ENCODE measurements around the gene MYO16. TPM values are rescaled to one million over a fixed set of nuclear protein-coding genes. Genes with fewer than 3 reads are reported as not detected.

Gene MYO16
- total and polyA plus RNA-seq, 2 experiments from 2014 or later = 0.02 to 0.15 TPM

DNA sequence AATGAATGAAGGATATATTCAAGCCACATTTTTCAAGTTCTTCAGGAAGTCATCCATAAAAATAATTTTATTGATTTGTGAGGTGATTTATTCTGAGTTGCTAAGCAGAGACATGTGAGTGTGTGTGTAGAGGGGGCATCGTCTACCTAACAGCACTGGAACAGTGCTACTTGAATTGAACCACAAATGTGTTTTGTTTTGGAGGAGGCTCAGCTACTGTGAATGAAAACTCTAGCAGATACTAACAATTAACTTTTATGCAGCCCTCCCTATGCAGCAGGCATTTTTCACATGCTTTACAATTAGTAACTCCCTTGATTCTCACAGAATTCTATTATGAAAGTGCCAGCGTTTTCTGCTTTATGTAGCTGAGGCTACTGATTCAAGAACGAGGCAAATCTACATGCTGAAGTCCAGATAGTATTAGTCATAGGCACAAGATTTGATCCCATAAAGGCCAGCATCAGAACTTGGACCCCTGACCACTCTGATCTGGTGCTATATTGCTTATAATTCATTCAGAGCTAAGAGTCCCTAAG, 103.7 kb downstream of the MYO16 start:
- no peak for DNase-seq (ENCODE audit: low read depth in 1 of 2, low spot score in 1 of 2)
- H3K4me1 ChIP-seq (ENCODE audit: low read depth) = no peaks in the 10 kb centered on the region
- H3K36me3 ChIP-seq = no peaks in the 10 kb centered on the region
- H3K9me3 ChIP-seq (ENCODE audit: low read depth) = no peaks in the 10 kb centered on the region
- no peak overlapping the region for H3K27ac ChIP-seq
- no peaks in the 10 kb centered on the region for H3K27me3 ChIP-seq
- no peak overlapping the region for H3K4me3 ChIP-seq
- TF ChIP-seq, protein P1, sequence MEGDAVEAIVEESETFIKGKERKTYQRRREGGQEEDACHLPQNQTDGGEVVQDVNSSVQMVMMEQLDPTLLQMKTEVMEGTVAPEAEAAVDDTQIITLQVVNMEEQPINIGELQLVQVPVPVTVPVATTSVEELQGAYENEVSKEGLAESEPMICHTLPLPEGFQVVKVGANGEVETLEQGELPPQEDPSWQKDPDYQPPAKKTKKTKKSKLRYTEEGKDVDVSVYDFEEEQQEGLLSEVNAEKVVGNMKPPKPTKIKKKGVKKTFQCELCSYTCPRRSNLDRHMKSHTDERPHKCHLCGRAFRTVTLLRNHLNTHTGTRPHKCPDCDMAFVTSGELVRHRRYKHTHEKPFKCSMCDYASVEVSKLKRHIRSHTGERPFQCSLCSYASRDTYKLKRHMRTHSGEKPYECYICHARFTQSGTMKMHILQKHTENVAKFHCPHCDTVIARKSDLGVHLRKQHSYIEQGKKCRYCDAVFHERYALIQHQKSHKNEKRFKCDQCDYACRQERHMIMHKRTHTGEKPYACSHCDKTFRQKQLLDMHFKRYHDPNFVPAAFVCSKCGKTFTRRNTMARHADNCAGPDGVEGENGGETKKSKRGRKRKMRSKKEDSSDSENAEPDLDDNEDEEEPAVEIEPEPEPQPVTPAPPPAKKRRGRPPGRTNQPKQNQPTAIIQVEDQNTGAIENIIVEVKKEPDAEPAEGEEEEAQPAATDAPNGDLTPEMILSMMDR (IDR thresholded peaks at IDR 0.05; ENCODE audit: low read depth, low read length) = no peak

DNA sequence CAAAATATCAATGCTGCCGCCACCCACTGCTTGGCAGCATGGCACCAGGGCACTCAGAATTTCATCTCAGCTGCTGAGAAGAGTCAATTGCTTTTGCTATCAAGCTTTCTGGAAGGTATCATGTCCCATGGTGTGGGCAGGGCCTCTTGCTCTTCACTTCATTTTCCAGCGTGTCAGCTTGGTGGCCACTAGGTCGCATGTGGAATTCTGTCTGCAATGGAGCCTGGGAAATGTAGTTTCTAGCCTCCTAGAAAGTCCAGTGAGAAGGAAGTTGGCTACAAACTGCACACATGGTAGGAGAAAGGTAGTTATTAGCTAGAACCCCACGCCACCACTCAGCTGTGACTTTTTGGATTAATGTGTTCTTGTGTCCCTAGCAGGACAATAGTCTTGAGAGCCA, 105.3 kb downstream of the MYO16 start:
- TF ChIP-seq, protein P1 (IDR thresholded peaks at IDR 0.05; ENCODE audit: low read depth, low read length) = no peak
- Histone ChIP-seq H3K36me3 (no peaks in the 10 kb centered on the region), H3K4me1 (ENCODE audit: low read depth) (no peaks in the 10 kb centered on the region), H3K4me3 (no peak overlapping the region), H3K27ac (no peak overlapping the region), H3K27me3 (no peaks in the 10 kb centered on the region), H3K9me3 (ENCODE audit: low read depth) (no peaks in the 10 kb centered on the region)
- no peak for DNase-seq (ENCODE audit: low read depth in 1 of 2, low spot score in 1 of 2)

DNA sequence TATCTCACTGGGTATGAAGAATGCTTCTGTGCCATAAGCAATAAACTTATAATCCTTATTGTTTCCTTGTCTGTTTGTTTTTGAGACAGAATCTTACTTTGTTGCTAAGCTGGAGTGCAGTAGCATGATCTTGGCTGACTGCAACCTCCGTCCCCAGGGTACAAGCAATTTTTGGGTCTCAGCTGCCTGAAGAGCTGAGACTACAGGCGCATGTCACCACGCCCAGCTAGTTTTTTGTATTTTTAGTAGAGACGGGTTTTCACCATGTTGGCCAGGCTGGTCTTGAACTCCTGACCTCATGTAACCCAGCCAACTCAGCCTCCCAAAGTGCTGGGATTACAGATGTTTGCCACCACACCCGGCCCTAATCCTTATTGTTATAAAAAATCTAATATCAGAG, 112.5 kb downstream of the MYO16 start:
- Histone ChIP-seq H3K4me1 (ENCODE audit: low read depth) (no peaks in the 10 kb centered on the region), H3K4me3 (no peak overlapping the region), H3K27me3 (no peaks in the 10 kb centered on the region), H3K9me3 (ENCODE audit: low read depth) (no peaks in the 10 kb centered on the region), H3K27ac (no peak overlapping the region), H3K36me3 (no peaks in the 10 kb centered on the region)
- no peak for DNase-seq (ENCODE audit: low read depth in 1 of 2, low spot score in 1 of 2)
- TF ChIP-seq, protein P1 (IDR thresholded peaks at IDR 0.05; ENCODE audit: low read depth, low read length) = no peak

DNA sequence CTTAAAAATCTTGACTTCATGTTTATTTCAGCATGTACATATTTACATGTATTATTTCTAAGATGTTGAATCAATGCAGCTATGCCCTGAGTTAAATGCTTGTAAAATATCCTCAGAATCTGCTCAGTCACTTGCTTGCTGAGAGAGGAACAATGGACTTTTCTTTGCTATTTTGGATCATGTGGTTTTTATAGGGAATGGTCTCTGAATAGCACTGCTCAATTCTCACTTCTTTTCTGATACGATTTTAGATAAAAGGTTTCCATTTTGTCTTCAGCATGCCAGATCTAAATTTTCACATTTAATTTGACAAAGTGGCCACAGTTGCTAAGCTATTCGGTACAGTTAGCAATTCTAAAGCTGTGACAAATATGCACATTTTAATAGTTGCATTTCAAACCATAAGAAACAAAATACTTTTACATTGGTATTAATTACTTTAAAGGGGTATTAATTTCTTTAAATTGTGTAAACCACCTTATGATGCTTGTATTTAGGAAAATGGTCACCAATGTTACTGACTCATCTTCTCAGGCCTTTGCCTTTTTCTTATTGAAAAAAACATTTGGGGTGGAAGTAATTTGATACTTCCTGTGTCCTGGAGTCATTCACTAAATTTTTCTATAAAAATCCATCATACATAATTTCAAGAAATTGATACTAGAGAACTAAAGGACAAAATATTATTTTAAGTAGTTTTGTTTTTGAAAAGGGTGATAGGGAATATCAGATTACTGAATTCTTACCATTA, 113.5 kb downstream of the MYO16 start:
- no peak overlapping the region for H3K27ac ChIP-seq
- no peaks in the 10 kb centered on the region for H3K9me3 ChIP-seq (ENCODE audit: low read depth)
- TF ChIP-seq, protein P1 (IDR thresholded peaks at IDR 0.05; ENCODE audit: low read depth, low read length) = no peak
- no peaks in the 10 kb centered on the region for H3K27me3 ChIP-seq
- no peaks in the 10 kb centered on the region for H3K36me3 ChIP-seq
- DNase-seq (ENCODE audit: low read depth in 1 of 2, low spot score in 1 of 2) = no peak
- H3K4me3 ChIP-seq = no peak overlapping the region
- H3K4me1 ChIP-seq (ENCODE audit: low read depth) = no peaks in the 10 kb centered on the region

DNA sequence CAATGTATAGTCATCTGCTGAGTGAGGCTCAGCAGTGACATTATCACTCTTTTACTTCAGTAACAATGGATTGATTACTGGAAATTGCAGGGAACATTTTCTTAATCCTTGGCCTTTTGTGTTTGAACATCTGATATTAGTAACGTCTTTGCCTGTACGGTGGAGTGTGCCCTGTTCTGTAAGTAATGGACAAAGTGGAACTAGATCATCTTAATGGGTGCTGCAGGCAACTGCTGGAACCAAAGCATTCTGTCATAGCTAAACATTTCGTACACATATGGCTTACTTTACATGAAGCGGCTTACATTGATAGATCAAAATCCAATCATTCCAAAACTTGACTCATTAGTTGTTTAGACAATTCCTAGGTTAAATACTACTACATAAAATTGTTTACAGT, 114.1 kb downstream of the MYO16 start:
- no peak overlapping the region for H3K27ac ChIP-seq
- no peaks in the 10 kb centered on the region for H3K36me3 ChIP-seq
- no peak for DNase-seq (ENCODE audit: low read depth in 1 of 2, low spot score in 1 of 2)
- no peaks in the 10 kb centered on the region for H3K9me3 ChIP-seq (ENCODE audit: low read depth)
- TF ChIP-seq, protein P1 (IDR thresholded peaks at IDR 0.05; ENCODE audit: low read depth, low read length) = no peak
- no peaks in the 10 kb centered on the region for H3K4me1 ChIP-seq (ENCODE audit: low read depth)
- H3K27me3 ChIP-seq = no peaks in the 10 kb centered on the region
- H3K4me3 ChIP-seq = no peak overlapping the region
